GM18907 (cell line): ENCODE measurements around the gene MYL11.
A peak's percentile ranks its signal among the peaks of the same experiment; 100 is the strongest.
"Not testable (repeated sequence)": the region's sequence is repeated elsewhere in the genome, so short reads cannot be mapped to it uniquely, and the experiment has no call there.

Experiments
- ATAC-seq: cut with Tn5 transposase; IDR thresholded peaks from one replicate; pipeline ENCODE4 v1.9.1; 2021; ENCODE audit warnings: mild to moderate bottlenecking, moderate library complexity; ENCODE audit not compliant: unreplicated experiment

Gene MYL11

DNA sequence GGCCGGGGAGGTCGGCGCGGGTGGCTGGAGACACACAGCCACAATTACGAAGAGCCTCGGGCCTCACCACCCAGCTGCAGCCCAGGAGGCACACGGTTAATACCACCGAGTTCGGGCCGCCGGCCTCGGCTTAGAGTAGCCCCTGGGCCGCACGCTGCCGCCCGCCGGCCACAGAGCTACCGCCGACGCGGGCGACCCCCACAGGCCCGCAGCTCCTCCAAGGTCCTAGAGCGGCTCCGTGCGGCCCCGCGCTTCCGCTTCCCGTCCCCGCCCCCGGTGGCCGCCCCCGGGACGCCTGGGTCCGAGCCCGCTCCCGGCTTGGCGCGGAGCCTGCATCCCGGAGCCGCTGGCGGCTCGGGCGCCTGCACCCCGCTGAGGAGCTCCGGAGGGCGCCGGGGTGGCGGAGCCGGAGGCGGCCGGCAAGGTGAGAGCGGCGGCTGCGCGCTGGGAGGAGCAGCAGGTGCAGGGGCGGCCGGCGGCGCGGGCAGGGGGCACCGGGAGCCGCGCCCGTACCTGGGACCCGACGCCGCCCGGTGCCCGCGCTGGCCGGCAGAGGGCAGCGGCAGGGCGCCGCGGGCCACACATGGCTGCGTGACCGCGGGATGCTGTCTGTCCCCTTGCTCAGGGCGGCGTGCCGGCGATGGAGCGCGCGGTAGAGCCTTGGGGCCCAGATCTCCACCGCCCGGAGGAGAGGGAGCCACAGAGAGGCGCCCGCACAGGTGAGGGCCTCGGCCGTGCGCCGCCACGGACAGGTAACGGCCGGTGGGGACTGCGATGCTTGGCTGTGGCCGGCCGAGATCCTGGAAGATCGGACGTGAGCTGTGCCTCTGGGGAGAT is 20.8 kb downstream of the MYL11 start, which contains the start of gene ZNF48:
ZNF48 (plus strand) TSS at position 266 of the 837 bp plus-strand sequence; CDS start at position 641, 375 bp downstream.
- ATAC-seq, result peak; percentile 65

- no peak for ATAC-seq
These were observed 21.5 kb downstream of the MYL11 start for GRCh38 chr16:30395992-30396585.

- not testable (repeated sequence) for ATAC-seq
These were observed 22.0 kb downstream of the MYL11 start for GRCh38 chr16:30396627-30397026.

- ATAC-seq, result no peak
These were observed 22.5 kb downstream of the MYL11 start for GRCh38 chr16:30397056-30397455.

DNA sequence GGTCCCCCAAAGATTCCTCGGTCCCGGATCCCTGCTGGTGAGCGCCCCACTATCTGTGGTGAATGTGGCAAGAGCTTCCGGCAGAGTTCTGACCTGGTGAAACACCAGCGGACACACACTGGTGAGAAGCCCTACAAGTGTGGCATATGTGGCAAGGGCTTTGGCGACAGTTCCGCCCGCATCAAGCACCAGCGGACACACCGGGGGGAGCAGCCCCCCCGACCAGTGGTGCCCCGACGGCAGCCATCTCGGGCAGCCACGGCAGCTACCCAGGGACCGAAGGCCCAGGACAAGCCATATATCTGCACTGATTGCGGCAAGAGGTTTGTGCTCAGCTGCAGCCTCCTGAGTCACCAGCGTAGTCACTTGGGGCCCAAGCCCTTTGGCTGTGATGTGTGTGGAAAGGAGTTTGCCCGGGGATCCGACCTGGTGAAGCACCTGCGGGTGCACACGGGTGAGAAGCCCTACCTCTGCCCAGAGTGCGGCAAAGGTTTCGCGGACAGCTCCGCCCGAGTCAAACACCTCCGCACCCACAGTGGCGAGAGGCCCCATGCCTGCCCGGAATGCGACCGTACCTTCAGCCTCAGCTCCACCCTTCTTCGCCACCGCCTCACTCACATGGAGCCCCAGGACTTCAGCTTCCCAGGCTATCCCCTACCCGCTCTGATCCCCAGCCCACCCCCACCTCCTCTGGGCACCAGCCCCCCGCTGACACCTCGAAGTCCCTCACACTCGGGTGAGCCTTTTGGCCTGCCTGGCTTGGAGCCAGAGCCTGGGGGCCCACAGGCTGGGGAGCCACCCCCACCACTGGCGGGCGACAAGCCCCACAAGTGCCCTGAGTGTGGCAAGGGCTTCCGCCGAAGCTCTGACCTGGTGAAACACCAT is 23.4 kb downstream of the MYL11 start:
- no peak for ATAC-seq

- ATAC-seq, result no peak
These were observed 24.2 kb downstream of the MYL11 start for GRCh38 chr16:30398661-30399434.

DNA sequence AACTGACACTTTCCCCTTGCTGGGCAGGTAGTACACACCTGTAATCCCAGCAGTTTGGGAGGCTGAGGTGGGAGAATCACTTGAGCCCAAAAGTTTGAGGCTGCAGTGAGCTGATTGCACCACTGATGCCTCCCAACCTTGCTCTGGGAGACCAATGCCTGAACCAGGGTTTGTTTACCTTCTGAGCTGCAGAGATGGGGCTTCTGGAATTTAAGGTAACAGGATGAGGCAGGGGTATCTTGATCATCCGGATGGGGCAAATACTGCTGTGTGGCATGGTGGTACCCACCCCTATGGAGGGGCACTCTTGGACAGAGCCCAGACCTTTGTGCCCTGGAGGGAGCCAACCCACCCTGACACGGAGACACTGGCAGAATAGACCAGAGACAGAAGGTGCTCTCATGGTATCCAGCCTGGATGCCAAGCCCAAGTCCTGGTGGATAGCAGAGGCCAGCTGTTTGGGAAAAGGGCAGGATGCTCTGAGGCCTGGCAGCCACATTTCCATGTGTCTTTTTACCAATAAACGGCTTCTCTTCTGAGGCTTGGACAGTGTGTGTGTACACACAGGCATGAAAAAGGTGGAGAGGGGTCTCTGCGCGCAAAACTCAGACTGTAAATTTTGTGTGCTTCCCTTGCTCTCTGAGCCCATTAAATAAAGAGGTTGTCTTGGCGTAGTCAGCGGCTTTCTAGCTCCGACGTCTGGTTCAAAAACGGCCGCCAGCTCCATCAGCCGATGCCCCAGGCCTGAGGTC is 25.0 kb downstream of the MYL11 start:
- no peak for ATAC-seq

DNA sequence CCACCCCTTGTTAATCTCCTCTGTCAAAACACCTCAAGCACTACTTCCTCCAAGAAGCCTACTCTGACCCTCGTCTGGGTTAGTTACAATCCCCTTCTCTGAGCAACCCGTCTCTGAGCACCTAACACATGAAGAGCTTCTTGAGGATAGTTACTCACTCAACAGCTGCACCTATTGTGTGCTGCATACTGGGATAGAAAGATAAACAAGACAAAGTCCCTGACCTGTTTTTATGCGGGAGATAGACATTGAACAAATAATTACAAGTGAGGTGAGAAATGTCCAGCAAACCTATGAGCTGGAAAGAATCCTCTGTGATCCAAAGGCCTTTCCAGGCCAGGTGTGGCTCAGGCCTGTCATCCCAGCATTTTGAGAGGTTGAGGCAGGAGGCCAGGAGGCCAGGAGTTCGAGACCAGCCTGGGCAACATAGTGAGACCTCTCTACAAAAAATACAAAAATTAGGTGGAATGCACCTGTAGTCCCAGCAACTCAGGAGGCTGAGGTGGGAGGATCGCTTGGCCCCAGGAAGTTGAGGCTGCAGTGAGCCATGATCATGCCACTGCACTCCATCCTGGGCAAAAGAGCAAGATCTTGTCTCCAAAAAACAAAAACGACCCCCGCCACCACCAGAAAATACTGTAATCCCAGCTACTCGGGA is 27.3 kb downstream of the MYL11 start:
- no peak for ATAC-seq

DNA sequence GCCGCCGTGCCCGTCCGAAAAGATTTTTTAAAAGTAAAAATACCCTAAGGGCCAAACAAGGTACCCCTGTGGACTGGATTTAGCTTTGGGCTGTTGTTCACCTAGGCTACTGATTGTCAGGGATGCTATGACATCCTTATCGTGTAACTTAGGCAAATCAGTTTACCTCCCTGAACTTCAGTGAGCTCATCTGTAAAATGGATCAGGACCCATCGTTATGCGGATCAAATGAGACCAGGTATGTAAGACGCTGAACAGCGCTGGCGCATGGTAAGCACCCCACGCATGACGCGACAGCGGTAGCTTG is 32.1 kb downstream of the MYL11 start:
- peak; percentile 5 for ATAC-seq

DNA sequence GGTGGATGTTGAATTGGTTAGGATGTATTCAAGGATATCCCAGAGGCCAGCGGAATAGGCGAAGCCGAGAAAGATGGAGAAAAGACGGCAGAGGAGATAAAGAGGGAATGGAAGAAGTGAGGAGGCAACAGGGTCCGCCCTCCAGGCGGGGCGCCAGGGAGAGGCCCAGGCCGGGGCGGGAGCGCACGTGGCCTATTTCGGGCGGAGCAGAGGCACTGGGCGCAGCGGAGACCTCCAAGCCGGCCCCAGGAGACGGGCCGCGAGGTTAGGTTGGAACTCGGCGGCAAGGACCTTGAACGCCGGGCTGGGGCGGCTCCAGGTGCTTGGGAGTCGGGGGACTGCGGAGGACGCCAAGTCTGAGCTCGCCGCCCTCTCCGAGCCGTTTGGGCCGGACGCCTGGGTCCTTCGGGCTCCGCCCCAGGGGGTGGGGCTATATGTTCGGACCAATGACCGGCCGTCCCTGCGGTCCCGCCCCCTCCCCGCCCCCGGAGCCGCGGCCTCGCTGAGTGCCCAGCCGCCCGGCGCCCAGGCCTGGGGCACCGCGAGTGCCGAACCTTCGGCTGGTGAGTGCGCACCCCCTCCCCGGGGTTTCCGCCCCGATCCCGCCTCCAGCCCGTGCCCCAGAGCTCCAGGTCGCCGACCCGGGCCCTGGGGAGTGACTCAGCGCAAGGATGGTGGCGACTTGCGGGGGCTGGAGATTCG is 32.7 kb downstream of the MYL11 start, which contains the start of gene ZNF771:
ZNF771 (plus strand) TSS at position 505 of the 702 bp plus-strand sequence. CDS start 448 bp downstream, outside the sequence.
- ATAC-seq, result peak; percentile 76

- ATAC-seq, result peak; percentile 2
These were observed 33.4 kb downstream of the MYL11 start for GRCh38 chr16:30407804-30408534.

GRCh38 chr16:30409125-30410060 is 34.8 kb downstream of the MYL11 start:
- ATAC-seq, result peak; percentile 57

- no peak for ATAC-seq
These were observed 38.7 kb downstream of the MYL11 start for GRCh38 chr16:30413112-30413806.

DNA sequence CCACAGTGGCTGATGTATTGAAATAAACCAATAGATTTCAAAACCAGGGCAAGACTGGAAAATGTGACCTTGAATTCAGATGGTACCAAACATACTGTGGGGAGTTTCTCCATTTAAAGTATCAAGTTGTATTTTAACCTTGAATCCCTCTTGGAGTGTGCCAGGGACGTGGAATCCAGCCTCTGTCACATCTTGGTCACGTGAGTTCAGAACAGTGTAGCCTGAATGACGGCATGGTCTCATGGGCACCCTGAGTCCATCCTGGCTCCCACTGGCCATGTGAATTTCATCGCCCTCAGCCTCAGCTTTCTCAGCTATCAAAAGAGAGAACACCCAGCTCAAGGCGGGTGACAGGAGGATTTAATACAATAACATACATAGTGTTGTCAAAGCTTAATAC is 39.6 kb downstream of the MYL11 start:
- no peak for ATAC-seq

GRCh38 chr16:30416047-30416603 is 41.5 kb downstream of the MYL11 start:
- ATAC-seq, result no peak
